Epithelial cell of esophagus (primary cell): Measurements from ENCODE around the gene MCIDAS.

ENCODE experiments used
- DNase-seq: peaks from one replicate; pipeline ENCODE4 v3.0.0; 2010; ENCODE audit warnings: low read depth
- H3K4me3 ChIP-seq: 2 replicates; pipeline ENCODE4 v1.5.1; 2011; ENCODE audit warnings: mild to moderate bottlenecking, low read length, control low read depth
- CTCF ChIP-seq: IDR thresholded peaks from 2 replicates; pipeline ENCODE4 v1.5.1; 2011; ENCODE audit warnings: low read depth, mild to moderate bottlenecking, low read length, control low read depth, inconsistent platforms; ENCODE audit not compliant: insufficient read depth; ENCODE audit errors: missing control alignments

MCIDAS gene

GRCh38 chr5:55227664-55228430, 732 bp upstream of the MCIDAS start:
- no peak for DNase-seq
- no peak for TF ChIP-seq CTCF
- peak overlapping the region; percentile 51 for H3K4me3 ChIP-seq

- peak overlapping the region; percentile 51 for H3K4me3 ChIP-seq
- DNase-seq: peak; percentile 69
- TF ChIP-seq CTCF: peak; percentile 55
Observed at GRCh38 chr5:55226027-55226933, 835 bp downstream of the MCIDAS start.

GRCh38 chr5:55225346-55225745, 1.8 kb downstream of the MCIDAS start:
- no peak for TF ChIP-seq CTCF
- no peak for DNase-seq
- no peak overlapping the region for H3K4me3 ChIP-seq

GRCh38 chr5:55223812-55224240, 3.3 kb downstream of the MCIDAS start:
- no peak for TF ChIP-seq CTCF
- no peak for DNase-seq
- H3K4me3 ChIP-seq: no peak overlapping the region

- TF ChIP-seq CTCF: no peak
- H3K4me3 ChIP-seq: no peak overlapping the region
- no peak for DNase-seq
Observed at GRCh38 chr5:55222985-55223811, 3.9 kb downstream of the MCIDAS start.

GRCh38 chr5:55222092-55222984, 4.8 kb downstream of the MCIDAS start:
- no peak for DNase-seq
- TF ChIP-seq CTCF: no peak
- H3K4me3 ChIP-seq: no peak overlapping the region
